ENCODE data around the gene EPM2AIP1. TPM values are rescaled to one million over a fixed set of nuclear protein-coding genes. Genes with fewer than 3 reads are reported as not detected.

The EPM2AIP1 gene
- total and polyA plus RNA-seq, 9 of the 15 experiments (the other 6 are each of a cell fraction or from before 2014, with no cell fraction given): 6.7 to 44.8 (median 25.2) TPM

GRCh38 chr3:36957063-36957462 is 35.9 kb downstream of the EPM2AIP1 start (continued):
- TF ChIP-seq ETS2 (tag; IDR thresholded peaks at IDR 0.05; ENCODE audit: borderline replicate concordance, poor library complexity, severe bottlenecking) (no peak), PATZ1 (CRISPR knock-in tag; IDR thresholded peaks at IDR 0.05; ENCODE audit: borderline replicate concordance) (no peak), SMARCC2 (IDR thresholded peaks at IDR 0.05; ENCODE audit: low read depth) (peak; percentile 34; the same call in 1 of the 2 replicates), ZNF76 (CRISPR knock-in tag; IDR thresholded peaks at IDR 0.05; ENCODE audit: borderline replicate concordance) (no peak), ATF7 (IDR thresholded peaks at IDR 0.05) (0 out of 2 replicates have a peak, but pooled peaks have one; percentile 14), CBX5 (IDR thresholded peaks at IDR 0.05; ENCODE audit: borderline replicate concordance, low read depth) (no peak), RUNX1 (IDR thresholded peaks at IDR 0.05; ENCODE audit: low read depth) (no peak), MTA1 (IDR thresholded peaks at IDR 0.05; ENCODE audit: borderline replicate concordance) (no peak), HES1 (IDR thresholded peaks at IDR 0.05; ENCODE audit: low read depth) (no peak), ZNF583 (CRISPR knock-in tag; IDR thresholded peaks at IDR 0.05) (no peak), ZNF592 (IDR thresholded peaks at IDR 0.05) (peak; percentile 72), SMC3 (conservative IDR thresholded peaks at IDR 0.05; ENCODE audit: insufficient read depth, low read depth, low read length) (no peak), TRIM24 (IDR thresholded peaks at IDR 0.05) (peak in 1 of 2 experiments; percentile 32; a peak in 1 of 4 replicates), E2F1 (CRISPR knock-in tag; IDR thresholded peaks at IDR 0.05) (no peak), KDM2B (CRISPR knock-in tag; IDR thresholded peaks at IDR 0.05) (no peak), HOMEZ (CRISPR knock-in tag; IDR thresholded peaks at IDR 0.05) (no peak), THRB (CRISPR knock-in tag; conservative IDR thresholded peaks at IDR 0.05) (no peak)
